Fibroblast of peridontal ligament (primary cell): Measurements from ENCODE around the gene TMEM132D.

Source experiments
- DNase-seq: peaks from one replicate; pipeline ENCODE4 v3.0.0-alpha.2; 2010; ENCODE audit errors: extremely low read depth

Gene TMEM132D

GRCh38 chr12:129873111-129873832, 30.6 kb downstream of the TMEM132D start:
- DNase-seq = no peak

DNA sequence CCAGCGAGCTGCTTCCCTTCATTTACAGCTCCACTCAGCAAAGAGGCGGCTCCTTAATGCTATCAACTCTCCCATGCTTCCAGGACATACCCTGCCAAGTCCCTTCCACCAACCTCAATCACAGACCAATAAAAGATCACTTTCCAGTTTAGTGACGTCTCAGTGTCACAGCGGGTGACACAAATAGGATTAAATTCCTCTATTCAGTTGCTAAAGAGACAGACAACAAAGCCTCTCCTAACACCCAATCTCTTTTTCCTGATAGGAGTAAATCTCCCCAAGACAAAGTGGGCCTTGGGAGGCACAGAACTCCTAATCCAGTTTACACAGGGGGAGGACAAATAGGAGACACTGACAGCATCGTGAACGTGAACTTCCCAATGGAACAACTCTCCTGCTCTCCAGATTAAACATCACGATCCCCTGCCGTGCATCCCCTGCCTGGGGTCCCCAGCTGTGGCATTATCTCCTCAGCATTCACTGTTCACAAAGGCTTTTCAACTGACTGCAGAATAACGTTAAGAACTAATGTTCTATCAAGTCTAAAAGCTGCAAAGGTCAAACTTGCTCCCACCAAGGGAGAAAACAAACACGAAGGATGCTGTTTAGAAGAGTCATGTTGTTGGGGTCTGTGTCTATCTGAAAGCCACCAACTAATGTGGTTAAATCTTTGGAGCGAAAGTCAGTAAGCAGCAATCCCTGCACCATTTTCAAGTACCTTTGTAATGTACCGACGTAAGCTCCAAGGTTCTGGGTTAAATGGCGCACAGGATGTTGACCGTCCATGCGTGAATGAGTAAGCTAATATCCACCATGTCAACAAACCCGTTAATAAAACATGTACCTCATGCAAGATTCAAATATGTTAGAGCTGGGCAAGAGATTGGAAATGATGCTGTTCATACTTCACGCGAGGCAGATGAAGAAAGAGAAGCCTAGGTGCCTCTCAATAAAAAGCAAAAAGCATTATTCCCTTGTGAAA, 31.5 kb downstream of the TMEM132D start:
- DNase-seq = no peak

DNA sequence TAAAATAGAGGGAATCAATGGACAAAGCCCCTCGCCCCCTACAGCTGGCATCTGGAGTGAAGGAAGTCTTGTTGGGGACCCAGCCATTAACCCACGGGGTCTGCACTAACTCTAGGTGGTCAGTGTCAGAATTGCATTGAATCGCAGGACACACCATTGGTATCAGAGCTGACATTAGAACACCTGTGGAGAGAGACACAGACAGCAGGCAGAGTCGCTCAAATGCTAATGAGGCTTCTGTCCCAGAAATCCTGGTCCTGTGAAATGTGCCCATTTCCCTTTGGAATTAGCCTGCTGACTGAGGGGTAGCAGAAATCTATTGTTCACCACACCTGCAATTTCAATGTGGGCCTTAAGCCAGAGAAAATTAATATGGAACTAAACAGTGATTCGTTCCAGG, 33.0 kb downstream of the TMEM132D start:
- DNase-seq = no peak

DNA sequence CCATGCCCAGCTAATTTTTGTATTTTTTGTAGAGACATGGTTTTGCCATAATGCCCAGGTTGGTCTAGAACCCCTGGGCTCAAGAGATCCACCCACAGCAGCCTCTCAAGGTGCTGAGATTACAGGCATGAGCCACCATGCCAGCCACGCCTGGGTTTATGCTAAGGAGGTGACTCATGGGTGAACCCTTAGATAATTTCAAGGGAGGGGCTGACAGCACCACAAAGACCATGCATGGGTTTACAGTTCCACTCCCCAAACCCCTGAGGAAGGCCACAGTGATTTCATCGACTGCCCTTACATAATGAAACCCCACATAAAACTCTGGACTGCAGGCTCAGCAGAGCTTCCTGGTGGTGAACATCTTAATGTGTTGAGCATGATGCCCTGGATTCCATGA, 33.7 kb downstream of the TMEM132D start:
- no peak for DNase-seq

DNA sequence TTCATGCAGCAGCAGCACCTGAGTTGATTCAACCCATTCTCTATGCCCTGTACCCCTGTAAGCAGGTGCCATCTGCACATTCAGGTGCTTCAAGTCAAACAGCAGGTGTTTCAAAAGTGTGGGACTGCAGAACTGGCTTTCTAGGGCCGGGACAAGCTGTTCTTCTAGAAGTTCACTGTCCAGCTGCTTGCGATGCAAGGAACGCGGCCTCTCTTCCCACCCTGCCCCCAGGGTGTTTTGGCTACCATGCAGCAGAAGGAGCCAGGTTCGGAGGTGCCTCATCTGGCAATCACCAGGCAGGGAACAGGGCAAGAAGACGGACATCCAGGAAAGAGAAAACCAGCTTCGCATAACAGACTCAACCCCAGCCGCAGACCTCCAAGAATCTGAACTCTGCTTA, 35.2 kb downstream of the TMEM132D start:
- no peak for DNase-seq

- DNase-seq = no peak
These were observed 39.9 kb downstream of the TMEM132D start for GRCh38 chr12:129863938-129864337.

DNA sequence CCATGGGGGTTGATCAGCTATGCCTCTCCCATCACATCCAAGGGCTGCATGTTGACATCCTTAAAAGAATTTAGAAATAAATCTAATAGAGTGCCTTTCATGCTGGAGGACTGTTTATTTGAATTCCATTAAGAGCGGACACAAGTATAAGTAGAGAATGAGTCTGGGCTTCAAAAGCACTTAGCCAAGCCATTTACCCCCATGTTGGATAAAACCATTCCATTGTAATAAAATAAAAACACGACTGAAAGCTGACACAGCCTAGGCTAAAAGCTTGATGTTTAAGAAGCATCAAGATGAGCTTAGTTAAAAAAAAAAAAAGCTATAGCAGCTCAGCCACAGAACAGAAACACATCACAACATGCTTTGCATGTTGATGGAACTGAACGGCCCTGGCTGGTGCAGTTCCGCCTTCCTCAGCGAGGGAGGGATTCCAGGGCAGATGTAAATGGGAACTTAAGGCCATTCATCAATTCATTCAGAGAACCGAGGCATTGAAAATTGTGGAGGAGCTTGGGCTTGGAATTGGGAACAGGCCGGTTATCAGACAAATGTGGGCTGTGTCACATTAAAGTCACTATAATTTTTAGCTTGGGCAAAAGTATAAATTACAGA, 41.2 kb downstream of the TMEM132D start:
- no peak for DNase-seq

DNA sequence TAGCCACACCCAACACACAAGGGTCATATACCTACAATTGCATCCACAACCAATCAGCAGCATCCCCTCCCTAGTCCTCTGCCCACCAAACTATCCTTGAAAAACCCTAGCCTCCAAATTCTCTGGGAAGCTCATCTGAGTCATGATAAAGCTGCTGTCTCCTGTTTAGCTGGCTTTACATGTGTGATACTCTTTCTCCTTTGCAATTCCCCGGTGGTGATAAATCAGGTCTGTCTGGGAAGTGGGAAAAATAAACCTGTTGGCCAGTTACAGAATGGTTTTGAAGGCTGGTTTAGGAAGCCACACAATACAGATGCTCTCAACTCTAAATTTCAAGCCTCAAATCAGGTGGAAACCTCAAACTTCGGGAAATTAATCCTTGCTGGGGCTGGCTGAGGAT, 41.9 kb downstream of the TMEM132D start:
- no peak for DNase-seq

- no peak for DNase-seq
These were observed 49.2 kb downstream of the TMEM132D start for GRCh38 chr12:129854591-129854990.

DNA sequence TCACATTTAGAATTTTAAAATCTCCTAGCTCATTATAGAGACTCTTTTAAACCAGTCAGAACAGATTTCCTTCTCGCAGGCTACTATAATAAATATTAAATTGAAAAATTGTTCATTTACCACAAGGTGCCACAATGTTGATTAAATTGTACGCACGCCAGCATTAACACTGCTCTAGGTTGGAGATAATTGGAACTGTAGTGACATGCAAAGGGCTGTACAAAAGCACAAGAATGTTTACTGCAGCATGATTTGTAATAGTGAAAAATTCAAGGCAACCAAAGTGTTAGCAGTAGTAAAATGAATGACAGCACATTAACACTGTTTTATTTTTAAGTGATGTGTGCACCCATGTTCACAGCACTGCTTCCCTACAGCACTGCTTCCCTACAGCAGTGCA, 52.5 kb downstream of the TMEM132D start:
- no peak for DNase-seq

GRCh38 chr12:129848876-129849275, 54.9 kb downstream of the TMEM132D start:
- DNase-seq = no peak

DNA sequence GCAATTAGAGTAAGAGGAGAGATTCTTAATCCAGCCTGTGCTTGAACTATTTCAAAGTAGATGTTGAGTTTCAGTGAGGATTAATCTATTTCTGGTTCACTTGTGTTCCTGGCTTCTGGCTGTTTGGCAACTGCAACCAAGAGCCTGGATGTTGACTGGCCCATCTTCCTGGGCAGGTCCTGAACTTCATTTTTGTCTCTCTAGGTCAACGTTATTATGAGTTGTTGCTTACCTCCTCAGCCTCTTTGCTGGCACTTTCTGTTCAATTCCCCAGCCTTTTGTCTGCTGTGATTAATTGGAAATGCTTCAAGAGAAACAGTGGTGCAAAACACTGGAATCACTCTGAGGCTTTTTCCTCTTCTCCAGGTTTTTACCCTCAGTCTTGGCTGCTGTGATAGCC, 56.8 kb downstream of the TMEM132D start:
- DNase-seq = no peak

GRCh38 chr12:129844662-129845220, 59.1 kb downstream of the TMEM132D start:
- DNase-seq = no peak

- no peak for DNase-seq
These were observed 62.6 kb downstream of the TMEM132D start for GRCh38 chr12:129841251-129841650.

DNA sequence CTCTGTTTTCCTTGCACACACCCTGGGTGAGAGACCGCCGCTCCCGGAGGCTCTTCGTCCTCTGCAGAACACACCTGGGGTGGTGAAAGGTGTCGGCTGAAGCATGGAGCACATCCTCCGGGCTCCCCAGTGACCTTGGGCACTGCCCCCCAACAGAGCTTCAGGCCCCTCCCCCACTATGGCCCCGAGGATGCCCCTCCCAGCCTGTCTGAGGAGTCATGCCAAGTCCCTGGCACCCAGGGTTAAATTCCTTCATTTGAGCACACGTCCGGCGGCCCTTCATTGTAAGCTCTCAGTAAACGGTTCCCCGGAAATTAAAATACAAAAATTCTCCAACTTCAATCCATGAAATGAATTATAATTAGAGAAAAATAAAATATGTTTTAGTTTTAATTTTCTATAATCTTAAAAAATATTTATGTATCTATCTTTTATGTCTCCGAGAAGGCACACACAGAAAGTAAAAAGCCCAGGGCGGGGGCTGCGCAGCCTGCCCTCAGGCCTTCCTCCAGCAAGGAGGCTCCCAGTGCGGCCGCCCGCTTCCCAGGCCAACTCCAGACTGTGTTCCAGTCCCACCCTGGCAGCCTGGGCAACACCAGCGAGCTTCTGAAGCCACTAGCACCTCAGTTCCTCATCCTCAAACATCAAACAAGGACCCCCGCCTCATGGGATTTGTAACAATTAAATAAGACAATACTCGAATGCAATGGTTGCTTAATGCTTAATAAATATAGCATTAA, 63.5 kb downstream of the TMEM132D start:
- no peak for DNase-seq

GRCh38 chr12:129839679-129840078, 64.1 kb downstream of the TMEM132D start:
- no peak for DNase-seq

GRCh38 chr12:129831294-129831693, 72.5 kb downstream of the TMEM132D start:
- DNase-seq = no peak

DNA sequence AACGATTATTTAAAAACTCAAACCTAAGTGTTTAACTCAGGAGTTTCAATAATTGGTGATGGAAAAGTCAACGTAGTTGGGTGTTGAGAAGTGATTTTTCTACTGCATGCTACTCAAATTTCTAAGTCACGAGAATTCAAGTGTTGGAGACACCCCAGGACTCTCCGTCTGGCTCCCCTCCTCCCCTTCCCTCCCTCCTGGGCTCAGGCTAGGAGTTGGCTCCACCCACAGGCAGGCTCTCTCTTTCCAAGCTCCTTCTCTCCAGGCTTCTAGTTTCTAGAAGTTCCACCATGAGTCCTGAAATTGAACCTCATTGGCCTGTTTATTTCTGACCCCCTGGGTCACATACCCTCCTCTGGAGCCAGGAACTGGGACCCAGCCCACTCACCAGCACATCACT, 73.0 kb downstream of the TMEM132D start:
- DNase-seq = no peak

GRCh38 chr12:129827866-129828384, 75.9 kb downstream of the TMEM132D start:
- DNase-seq = no peak

- no peak for DNase-seq
These were observed 76.5 kb downstream of the TMEM132D start for GRCh38 chr12:129827102-129827865.
